SK-N-SH (cell line): ENCODE results near the gene HOXA10. TPM values are rescaled to one million over a fixed set of nuclear protein-coding genes. Genes with fewer than 3 reads are reported as not detected.

Experiments
- CTCF ChIA-PET: fragments of 300-600, 350-600 bp; formaldehyde crosslinking; extraction: SDS; loops from one replicate; lab custom pipeline; 2021; lab: Yijun Ruan, JAX
- POLR2A ChIA-PET: fragments of 350-600 bp; sonication (Branson Sonifier 250); formaldehyde crosslinking; extraction: SDS; loops from one replicate; lab custom pipeline; 2020; ENCODE audit warnings: antibody characterized with exemption, inconsistent platforms; lab: Yijun Ruan, JAX
- DNase-seq: peaks from one replicate; pipeline ENCODE4 v3.0.0; 2012
- H2AFZ ChIP-seq: fragments of 200-600 bp; sonication (generic); 2 replicates; pipeline ENCODE4 v1.8.1; 2016; ENCODE audit warnings: antibody characterized with exemption, mild to moderate bottlenecking, low read depth
- H3F3A ChIP-seq: fragments of 200-600 bp; sonication (generic); replicated peaks from 2 replicates; pipeline ENCODE3; 2016; ENCODE audit warnings: antibody characterized with exemption, mild to moderate bottlenecking; ENCODE audit not compliant: insufficient read depth
- H3K27ac ChIP-seq, 2 experiments: fragments of 200-500 bp in 1 of 2; fragments of 200-600 bp in 1 of 2; sonication (Bioruptor generic) in 1 of 2; sonication (generic), shearing (Covaris generic) in 1 of 2; 2 replicates each; pipeline versions ENCODE4 v1.5.1 to v1.6.1; 2014 to 2016; ENCODE audit warnings: low read depth in 2 of 2, inconsistent platforms in 1 of 2, low read length in 1 of 2, mild to moderate bottlenecking in 1 of 2, mixed read lengths in 1 of 2
- H3K27me3 ChIP-seq: fragments of 200-600 bp; sonication (generic), shearing (Covaris generic); 2 replicates; pipeline ENCODE4 v1.6.1; 2016; ENCODE audit warnings: mixed run types; ENCODE audit not compliant: insufficient read depth
- H3K36me3 ChIP-seq, 2 experiments: fragments of 200-500 bp in 1 of 2; fragments of 200-600 bp in 1 of 2; sonication (Bioruptor generic) in 1 of 2; sonication (generic) in 1 of 2; replicated peaks in 1 of 2; 2 replicates each; pipeline versions ENCODE3 to v1.5.1; 2014 to 2016; ENCODE audit warnings: low read length in 1 of 2, mild to moderate bottlenecking in 1 of 2; ENCODE audit not compliant: insufficient read depth in 2 of 2, control insufficient read depth in 1 of 2
- H3K4me1 ChIP-seq, 2 experiments: fragments of 200-500 bp in 1 of 2; fragments of 200-600 bp in 1 of 2; sonication (Bioruptor generic) in 1 of 2; sonication (generic), shearing (Covaris generic) in 1 of 2; 2 replicates each; pipeline versions ENCODE4 v1.5.1 to v1.6.1; 2014 to 2016; ENCODE audit warnings: low read depth in 1 of 2, low read length in 1 of 2, mixed run types in 1 of 2; ENCODE audit not compliant: insufficient read depth in 2 of 2, control insufficient read depth in 1 of 2
- H3K4me2 ChIP-seq: fragments of 200-600 bp; sonication (generic), shearing (Covaris generic); 2 replicates; pipeline ENCODE4 v1.6.1; 2017; ENCODE audit warnings: mixed run types
- H3K4me3 ChIP-seq, 2 experiments: fragments of 200-500 bp in 1 of 2; fragments of 200-600 bp in 1 of 2; sonication (Bioruptor generic) in 1 of 2; sonication (generic), shearing (Covaris generic) in 1 of 2; 2 replicates each; pipeline versions ENCODE4 v1.5.1 to v1.8.1; 2014 to 2016; ENCODE audit warnings: low read depth in 2 of 2, inconsistent platforms in 1 of 2, low read length in 1 of 2, mild to moderate bottlenecking in 1 of 2, mixed read lengths in 1 of 2, moderate library complexity in 1 of 2
- H3K79me2 ChIP-seq: fragments of 200-600 bp; sonication (generic); 2 replicates; pipeline ENCODE4 v1.8.1; 2017; ENCODE audit warnings: mild to moderate bottlenecking; ENCODE audit not compliant: insufficient read depth
- H3K9ac ChIP-seq: fragments of 200-600 bp; sonication (generic); 2 replicates; pipeline ENCODE4 v1.6.1; 2017; ENCODE audit warnings: mixed run types
- H3K9me2 ChIP-seq: fragments of 200-600 bp; sonication (generic); 2 replicates; pipeline ENCODE4 v1.6.1; 2017; ENCODE audit warnings: mixed run types
- H3K9me3 ChIP-seq: fragments of 200-600 bp; sonication (generic); 2 replicates; pipeline ENCODE4 v1.6.1; 2017; ENCODE audit warnings: mixed run types, mild to moderate bottlenecking, moderate library complexity
- H4K20me1 ChIP-seq: fragments of 200-600 bp; sonication (generic); 2 replicates; pipeline ENCODE4 v1.6.1; 2017; ENCODE audit warnings: mild to moderate bottlenecking, mixed run types; ENCODE audit not compliant: insufficient read depth
- EZH2phosphoT487 ChIP-seq: fragments of 200-600 bp; sonication (generic); IDR thresholded peaks from 2 replicates; pipeline ENCODE4 v1.6.1; 2017; ENCODE audit warnings: low read depth, mixed run types, mild to moderate bottlenecking, antibody characterized with exemption, moderate library complexity, borderline replicate concordance
- FOSL2 ChIP-seq: IDR thresholded peaks from 2 replicates; pipeline ENCODE4 v1.4.0; 2012; ENCODE audit warnings: low read depth, mild to moderate bottlenecking, moderate library complexity, borderline replicate concordance
- FOXJ3 ChIP-seq: sonication (generic); formaldehyde crosslinking; IDR thresholded peaks from 2 replicates; pipeline ENCODE4 v1.5.1; 2020; ENCODE audit warnings: mild to moderate bottlenecking, missing genetic modification reagents
- MAX ChIP-seq: IDR thresholded peaks from 2 replicates; pipeline ENCODE4 v1.4.0; 2012; ENCODE audit warnings: low read depth
- POLR2AphosphoS5 ChIP-seq: IDR thresholded peaks from 2 replicates; pipeline ENCODE4 v1.6.1; 2012; ENCODE audit warnings: low read depth, low read length
- RCOR1 ChIP-seq: fragments of 150-350 bp; IDR thresholded peaks from 2 replicates; pipeline ENCODE4 v1.6.1; 2017; ENCODE audit warnings: antibody characterized with exemption, low read length
- SMC3 ChIP-seq: IDR thresholded peaks from 2 replicates; pipeline ENCODE4 v1.6.1; 2012; ENCODE audit warnings: low read depth, low read length, improper control_type of control experiment
- TEAD4 ChIP-seq: IDR thresholded peaks from 2 replicates; pipeline ENCODE4 v1.4.0; 2012; ENCODE audit warnings: mild to moderate bottlenecking, borderline replicate concordance; ENCODE audit not compliant: insufficient read depth
- USF1 ChIP-seq: IDR thresholded peaks from 2 replicates; pipeline ENCODE4 v1.4.0; 2012; ENCODE audit warnings: low read depth, borderline replicate concordance
- WGBS: methylation state at CpG from one replicate; pipeline ENCODE4 v1.1.6; 2017; ENCODE audit warnings: low lambda C conversion rate; 5-methylcytosine and 5-hydroxymethylcytosine counted together
- polyA plus RNA-seq, 3 experiments: library from polyadenylated mRNA; depleted of rRNA; stranded (reverse); fragments of >200 nt; gene quantifications; 2 replicates each; pipeline ENCODE4 v1.2.3, GENCODE V29; 2012
- TF ChIP-seq, protein P1 (sequence below): fragments of 200-600 bp; sonication (generic); IDR thresholded peaks from 2 replicates; pipeline ENCODE4 v1.6.1; 2017; ENCODE audit warnings: antibody characterized with exemption, mild to moderate bottlenecking, moderate library complexity

HOXA10 gene
- polyA plus RNA-seq, 1 of the 3 experiments (the other 2 are of a cell fraction): not detected

DNA sequence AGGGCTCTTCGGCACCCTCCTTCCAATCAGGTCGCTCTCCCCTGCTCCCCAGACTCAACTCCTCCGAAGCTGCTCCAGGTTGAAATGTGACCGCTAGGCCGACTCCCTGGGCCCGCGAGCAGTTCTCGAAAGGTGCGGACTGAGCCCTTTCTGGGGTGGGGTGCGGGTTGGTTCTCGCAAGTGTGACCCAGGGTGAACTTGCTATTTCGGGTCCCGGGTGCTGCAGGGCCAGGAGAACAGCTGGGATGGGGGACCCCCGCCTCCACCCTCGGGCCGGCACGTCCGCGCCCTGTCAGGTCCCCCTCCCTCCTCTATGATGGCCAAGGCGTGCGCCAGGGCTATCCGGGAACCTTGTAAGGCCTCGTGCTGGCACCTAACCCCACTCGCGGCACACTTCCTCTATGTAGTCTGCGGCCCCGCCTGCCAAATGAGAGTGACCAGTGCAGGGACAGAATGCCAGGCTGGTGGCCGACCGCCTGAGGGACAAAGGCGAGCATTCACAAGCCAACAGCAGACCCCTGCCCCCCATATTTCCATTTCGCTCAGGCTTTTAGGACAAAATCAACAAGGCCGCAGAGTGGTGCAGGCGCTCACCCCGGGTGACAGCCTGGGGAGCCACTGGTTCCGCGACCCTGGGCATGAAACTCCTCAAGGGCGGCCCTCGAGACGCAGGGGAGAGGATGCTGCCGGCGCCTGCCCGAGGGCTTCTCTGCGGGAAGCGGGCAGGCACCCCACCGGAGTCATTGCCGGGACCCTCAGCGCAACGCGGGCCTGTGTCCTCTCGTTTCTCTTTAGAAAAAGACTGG, 39.5 kb upstream of the HOXA10 start:
- WGBS: 24% methylated on average over 39 of the region's 50 CpGs
- Histone ChIP-seq H3K9ac (no peak overlapping the region), H3K9me3 (no peaks in the 10 kb centered on the region), H2AFZ (no peak overlapping the region), H3K4me2 (no peak overlapping the region), H4K20me1 (no peaks in the 10 kb centered on the region; the same call in 1 of the 2 replicates), H3K79me2 (no peaks in the 10 kb centered on the region), H3K4me1 (peaks cover 0 to 14% of the 10 kb centered on the region in 2 experiments; a peak in 1 of 4 replicates), H3K9me2 (no peaks in the 10 kb centered on the region), H3F3A (no peaks in the 10 kb centered on the region), H3K36me3 (no peaks in the 10 kb centered on the region), H3K27ac (no peak overlapping the region), H3K4me3 (no peak overlapping the region), H3K27me3 (peaks cover 97% of the 10 kb centered on the region)
- TF ChIP-seq USF1 (no peak), EZH2phosphoT487 (0 out of 2 replicates have a peak, but pooled peaks have one; percentile 67), FOXJ3 (CRISPR knock-in tag) (no peak)
- no peak for DNase-seq
- CTCF ChIA-PET: interaction anchor here (1.0 to 8.7 kb wide), 6 partner anchors 11 to 360 kb away, joined by 3 to 81 read pairs (median 40); no protein-coding TSS in a partner anchor
- POLR2A ChIA-PET: no interaction called here

DNA sequence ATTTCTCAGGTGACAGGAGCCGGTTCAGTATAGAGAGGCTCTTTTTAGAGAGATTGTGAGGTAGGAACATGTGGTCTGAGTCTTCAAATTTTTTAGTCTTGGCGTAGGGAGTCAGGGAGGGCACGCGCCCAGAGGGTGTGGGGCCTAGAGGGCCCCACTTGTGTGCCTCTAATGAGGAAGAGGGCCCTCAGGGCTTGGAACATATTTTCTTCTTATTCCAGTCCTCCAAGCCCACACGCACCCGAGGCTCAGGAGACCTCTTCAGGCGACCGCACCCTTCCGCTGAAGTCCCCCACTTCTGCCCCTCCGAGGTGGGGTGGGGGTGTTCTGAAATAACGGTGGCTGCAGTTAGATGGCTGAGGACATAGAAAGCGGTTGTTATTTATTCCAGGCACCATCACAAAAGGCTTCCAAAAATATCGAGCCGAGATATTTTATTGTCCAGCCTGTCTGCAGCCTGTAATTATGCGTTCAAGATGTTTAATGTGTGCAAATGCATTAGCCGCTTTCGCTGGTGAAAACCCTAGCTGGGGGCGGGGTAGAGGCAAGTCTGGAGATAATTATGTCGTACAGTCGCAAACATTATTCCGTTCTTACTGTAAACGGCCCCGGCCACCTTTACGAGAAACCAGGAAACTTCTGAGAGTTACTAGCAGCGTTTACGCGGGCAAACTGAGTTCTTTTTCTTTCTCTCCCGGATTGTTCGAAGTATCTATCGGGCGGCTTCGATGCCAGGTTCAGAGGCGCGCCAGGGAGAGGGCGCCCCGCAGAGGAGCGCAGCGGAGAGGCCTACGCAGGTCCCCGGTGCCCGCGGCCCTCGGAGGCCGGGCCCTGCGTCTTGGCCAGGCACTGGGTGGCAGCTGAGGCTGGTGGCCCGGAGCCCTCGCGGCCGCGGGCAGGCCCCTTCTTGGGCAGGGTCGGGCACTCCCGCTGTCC, 38.6 kb upstream of the HOXA10 start:
- POLR2A ChIA-PET: no interaction called here
- Histone ChIP-seq H3F3A (no peaks in the 10 kb centered on the region), H3K9me3 (no peaks in the 10 kb centered on the region), H3K79me2 (no peaks in the 10 kb centered on the region), H3K4me2 (peak overlapping the region; percentile 17; the same call in 1 of the 2 replicates), H3K27ac (no peak overlapping the region), H3K4me1 (peaks cover 0 to 14% of the 10 kb centered on the region in 2 experiments; a peak in 1 of 4 replicates), H3K4me3 (0 out of 4 replicates have a peak overlapping the region, but pooled peaks of 1 of the 2 experiments have one; percentile 0), H3K36me3 (no peaks in the 10 kb centered on the region), H3K9ac (no peak overlapping the region), H2AFZ (no peak overlapping the region), H3K9me2 (no peaks in the 10 kb centered on the region), H3K27me3 (peaks cover 97% of the 10 kb centered on the region), H4K20me1 (no peaks in the 10 kb centered on the region; the same call in 1 of the 2 replicates)
- 17% methylated on average over 36 of the region's 52 CpGs for WGBS
- peak; percentile 67 for DNase-seq
- TF ChIP-seq RCOR1 (no peak), FOSL2 (no peak), POLR2AphosphoS5 (no peak), TEAD4 (no peak), SMC3 (no peak), MAX (no peak), EZH2phosphoT487 (0 out of 2 replicates have a peak, but pooled peaks have one; percentile 45)
- TF ChIP-seq, protein P1, sequence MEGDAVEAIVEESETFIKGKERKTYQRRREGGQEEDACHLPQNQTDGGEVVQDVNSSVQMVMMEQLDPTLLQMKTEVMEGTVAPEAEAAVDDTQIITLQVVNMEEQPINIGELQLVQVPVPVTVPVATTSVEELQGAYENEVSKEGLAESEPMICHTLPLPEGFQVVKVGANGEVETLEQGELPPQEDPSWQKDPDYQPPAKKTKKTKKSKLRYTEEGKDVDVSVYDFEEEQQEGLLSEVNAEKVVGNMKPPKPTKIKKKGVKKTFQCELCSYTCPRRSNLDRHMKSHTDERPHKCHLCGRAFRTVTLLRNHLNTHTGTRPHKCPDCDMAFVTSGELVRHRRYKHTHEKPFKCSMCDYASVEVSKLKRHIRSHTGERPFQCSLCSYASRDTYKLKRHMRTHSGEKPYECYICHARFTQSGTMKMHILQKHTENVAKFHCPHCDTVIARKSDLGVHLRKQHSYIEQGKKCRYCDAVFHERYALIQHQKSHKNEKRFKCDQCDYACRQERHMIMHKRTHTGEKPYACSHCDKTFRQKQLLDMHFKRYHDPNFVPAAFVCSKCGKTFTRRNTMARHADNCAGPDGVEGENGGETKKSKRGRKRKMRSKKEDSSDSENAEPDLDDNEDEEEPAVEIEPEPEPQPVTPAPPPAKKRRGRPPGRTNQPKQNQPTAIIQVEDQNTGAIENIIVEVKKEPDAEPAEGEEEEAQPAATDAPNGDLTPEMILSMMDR: 0 out of 2 replicates have a peak, but pooled peaks have one; percentile 12
- CTCF ChIA-PET: interaction anchor here (1.0 to 8.7 kb wide), 11 partner anchors 10 to 865 kb away, joined by 3 to 81 read pairs (median 10); no protein-coding TSS in a partner anchor
